H1 (cell line): ENCODE data around the gene BCKDHB. TPM values are rescaled to one million over a fixed set of nuclear protein-coding genes. Genes with fewer than 3 reads are reported as not detected.

Experiments used
- CTCF ChIA-PET: fragments of 300-600 bp; sonication (Branson Sonifier 250); formaldehyde crosslinking; loops from one replicate; lab custom pipeline; 2021; ENCODE audit not compliant: partially characterized antibody; lab: Charles Lee
- POLR2A ChIA-PET: fragments of 300-600 bp; sonication (Branson Sonifier 250); formaldehyde crosslinking; loops from one replicate; lab custom pipeline; 2021; ENCODE audit warnings: inconsistent platforms; ENCODE audit not compliant: partially characterized antibody; lab: Charles Lee
- DNase-seq, 2 experiments: peaks; one replicate each; pipeline versions ENCODE4 v3.0.0 to v3.0.0-alpha.2; 2010 to 2022; ENCODE audit warnings: low spot score in 2 of 2, low read depth in 1 of 2, mixed read lengths in 1 of 2
- FAIRE-seq: peaks from 2 replicates; lab custom pipeline; 2011; peaks lifted over from hg19 to GRCh38; lab: Jason Lieb, UNC
- H2AFZ ChIP-seq: 2 replicates; pipeline ENCODE4 v1.8.1; 2012; ENCODE audit warnings: low read length, inconsistent platforms
- H2AK5ac ChIP-seq: 2 replicates; pipeline ENCODE4 v1.6.1; 2013; ENCODE audit warnings: low read depth, low read length
- H2BK120ac ChIP-seq: replicated peaks from 2 replicates; pipeline ENCODE3; 2013; ENCODE audit warnings: low read depth, low read length, inconsistent platforms
- H2BK12ac ChIP-seq: 2 replicates; pipeline ENCODE4 v1.6.1; 2013; ENCODE audit warnings: low read depth, low read length
- H2BK15ac ChIP-seq: 2 replicates; pipeline ENCODE4 v1.6.1; 2013; ENCODE audit warnings: low read length
- H2BK20ac ChIP-seq: 2 replicates; pipeline ENCODE4 v1.6.1; 2013; ENCODE audit warnings: low read length
- H2BK5ac ChIP-seq: 2 replicates; pipeline ENCODE4 v1.6.1; 2013; ENCODE audit warnings: low read depth, low read length
- H3K14ac ChIP-seq: 2 replicates; pipeline ENCODE4 v1.6.1; 2013; ENCODE audit warnings: inconsistent platforms; ENCODE audit not compliant: insufficient read length
- H3K18ac ChIP-seq: 2 replicates; pipeline ENCODE4 v1.6.1; 2013; ENCODE audit warnings: low read length; ENCODE audit errors: extremely low read depth
- H3K23ac ChIP-seq: 2 replicates; pipeline ENCODE4 v1.6.1; 2013; ENCODE audit warnings: inconsistent platforms; ENCODE audit not compliant: insufficient read length
- H3K23me2 ChIP-seq: 2 replicates; pipeline ENCODE4 v1.6.1; 2013; ENCODE audit warnings: low read depth, low read length
- H3K27ac ChIP-seq: 2 replicates; pipeline ENCODE4 v1.6.1; 2011; ENCODE audit warnings: low read depth, low read length, inconsistent platforms
- H3K27me3 ChIP-seq, 4 experiments: replicated peaks in 1 of 4; 1 replicate in 1 of 4; 2 replicates in 3 of 4; pipeline versions ENCODE4 v1.6.1 to v1.8.1; 2011 to 2013; ENCODE audit warnings: low read length in 3 of 4, mild to moderate bottlenecking in 3 of 4, inconsistent platforms in 2 of 4, mixed read lengths in 2 of 4, moderate library complexity in 1 of 4; ENCODE audit not compliant: control insufficient read depth in 3 of 4, insufficient read depth in 3 of 4; ENCODE audit errors: extremely low read depth in 1 of 4
- H3K36me3 ChIP-seq, 4 experiments: 2 replicates each; pipeline versions ENCODE4 v1.6.1 to v1.8.1; 2011 to 2013; ENCODE audit warnings: mild to moderate bottlenecking in 4 of 4, low read length in 3 of 4, moderate library complexity in 2 of 4, control low read depth in 1 of 4, inconsistent platforms in 1 of 4; ENCODE audit not compliant: insufficient read depth in 4 of 4, control insufficient read depth in 2 of 4
- H3K4ac ChIP-seq: replicated peaks from 2 replicates; pipeline ENCODE3; 2013; ENCODE audit warnings: low read length, low read depth, mixed read lengths, inconsistent platforms; ENCODE audit not compliant: insufficient read length
- H3K4me1 ChIP-seq, 4 experiments: replicated peaks in 1 of 4; 1 replicate in 1 of 4; 2 replicates in 3 of 4; pipeline versions ENCODE4 v1.6.1 to v1.8.1; 2011 to 2013; ENCODE audit warnings: low read length in 3 of 4, inconsistent platforms in 2 of 4, mixed read lengths in 1 of 4; ENCODE audit not compliant: insufficient read depth in 4 of 4, control insufficient read depth in 3 of 4
- H3K4me2 ChIP-seq, 2 experiments: 2 replicates each; pipeline versions ENCODE4 v1.6.1 to v1.8.1; 2011 to 2013; ENCODE audit warnings: low read depth in 2 of 2, low read length in 2 of 2, control low read depth in 1 of 2, inconsistent platforms in 1 of 2, mild to moderate bottlenecking in 1 of 2; ENCODE audit not compliant: insufficient read depth in 1 of 2
- H3K4me3 ChIP-seq, 4 experiments: fragments of 200-600, 300-600 bp in 1 of 4; sonication (generic), shearing (Covaris generic), sonication (Bioruptor Twin) in 1 of 4; 2 replicates each; pipeline versions ENCODE4 v1.5.1 to v1.8.1; 2011 to 2016; ENCODE audit warnings: low read length in 4 of 4, low read depth in 3 of 4, control low read depth in 2 of 4, inconsistent platforms in 2 of 4, mild to moderate bottlenecking in 2 of 4, mixed read lengths in 1 of 4, moderate library complexity in 1 of 4; ENCODE audit not compliant: insufficient read depth in 2 of 4; ENCODE audit errors: extremely low read depth in 1 of 4
- H3K56ac ChIP-seq: replicated peaks from 2 replicates; pipeline ENCODE3; 2013; ENCODE audit warnings: low read depth, mild to moderate bottlenecking, mixed read lengths, low read length, inconsistent platforms; ENCODE audit not compliant: insufficient read length
- H3K79me1 ChIP-seq: 2 replicates; pipeline ENCODE4 v1.6.1; 2013; ENCODE audit warnings: low read depth, low read length, control low read depth
- H3K79me2 ChIP-seq, 2 experiments: 2 replicates each; pipeline versions ENCODE4 v1.6.1 to v1.8.1; 2012 to 2013; ENCODE audit warnings: low read length in 2 of 2, mild to moderate bottlenecking in 2 of 2, inconsistent platforms in 1 of 2; ENCODE audit not compliant: insufficient read depth in 2 of 2, control insufficient read depth in 1 of 2
- H3K9ac ChIP-seq, 4 experiments: replicated peaks in 1 of 4; 1 replicate in 1 of 4; 2 replicates in 3 of 4; pipeline versions ENCODE4 v1.6.1 to v1.8.1; 2011 to 2013; ENCODE audit warnings: low read depth in 3 of 4, low read length in 3 of 4, control low read depth in 2 of 4, mild to moderate bottlenecking in 2 of 4, moderate library complexity in 2 of 4, inconsistent platforms in 1 of 4; ENCODE audit errors: extremely low read depth in 1 of 4
- H3K9me3 ChIP-seq, 2 experiments: 2 replicates each; pipeline versions ENCODE4 v1.6.1 to v1.8.1; 2012 to 2013; ENCODE audit warnings: mild to moderate bottlenecking in 2 of 2, moderate library complexity in 2 of 2, control low read depth in 1 of 2, inconsistent platforms in 1 of 2, low read depth in 1 of 2, low read length in 1 of 2, mixed read lengths in 1 of 2; ENCODE audit not compliant: insufficient read depth in 2 of 2
- H4K20me1 ChIP-seq, 2 experiments: replicated peaks in 1 of 2; 2 replicates each; pipeline versions ENCODE3 to v1.8.1; 2011 to 2013; ENCODE audit warnings: inconsistent platforms in 2 of 2, low read length in 2 of 2, mild to moderate bottlenecking in 1 of 2; ENCODE audit not compliant: insufficient read depth in 2 of 2, control insufficient read depth in 1 of 2
- H4K5ac ChIP-seq: 2 replicates; pipeline ENCODE4 v1.6.1; 2013; ENCODE audit warnings: low read length, low read depth, mixed read lengths, inconsistent platforms; ENCODE audit not compliant: insufficient read length
- H4K8ac ChIP-seq: 2 replicates; pipeline ENCODE4 v1.8.0; 2013; ENCODE audit warnings: mild to moderate bottlenecking, moderate library complexity, low read length, inconsistent platforms; ENCODE audit not compliant: insufficient read depth; ENCODE audit errors: extremely low read depth
- H4K91ac ChIP-seq: replicated peaks from 2 replicates; pipeline ENCODE3; 2013; ENCODE audit warnings: low read length, mixed read lengths, inconsistent platforms; ENCODE audit not compliant: insufficient read length
- ATF3 ChIP-seq: IDR thresholded peaks from 2 replicates; pipeline ENCODE4 v1.6.1; 2011; ENCODE audit warnings: low read depth, mild to moderate bottlenecking, low read length; ENCODE audit not compliant: insufficient read depth
- BACH1 ChIP-seq: IDR thresholded peaks from 2 replicates; pipeline ENCODE4 v1.6.1; 2012; ENCODE audit warnings: low read length, improper control_type of control experiment
- CBX5 ChIP-seq: fragments of 300-800, 300-1000 bp; sonication (generic); IDR thresholded peaks from 2 replicates; pipeline ENCODE4 v1.7.1; 2016; ENCODE audit warnings: antibody characterized with exemption, low read length, low read depth
- CTCF ChIP-seq, 3 experiments: IDR thresholded peaks; 1 replicate in 2 of 3; 2 replicates in 1 of 3; pipeline versions ENCODE4 v1.5.1 to v1.6.1; 2011; ENCODE audit warnings: low read length in 3 of 3, mild to moderate bottlenecking in 3 of 3, inconsistent platforms in 2 of 3, low read depth in 1 of 3, moderate library complexity in 1 of 3; ENCODE audit not compliant: insufficient read depth in 1 of 3; ENCODE audit errors: control extremely low read depth in 1 of 3
- EGR1 ChIP-seq: IDR thresholded peaks from 2 replicates; pipeline ENCODE4 v1.6.1; 2011; ENCODE audit warnings: low read depth, low read length, borderline replicate concordance
- HDAC2 ChIP-seq, 2 experiments: fragments of 300-600 bp in 1 of 2; sonication (generic) in 1 of 2; IDR thresholded peaks; 2 replicates each; pipeline ENCODE4 v1.6.1; 2011 to 2012; ENCODE audit warnings: low read depth in 2 of 2, low read length in 2 of 2, mild to moderate bottlenecking in 2 of 2, moderate library complexity in 2 of 2, borderline replicate concordance in 1 of 2, inconsistent platforms in 1 of 2
- KDM4A ChIP-seq: IDR thresholded peaks from one replicate; pipeline ENCODE4 v1.7.1; 2012; ENCODE audit warnings: low read depth, mild to moderate bottlenecking, moderate library complexity, low read length, inconsistent platforms; ENCODE audit not compliant: severe bottlenecking
- RBBP5 ChIP-seq: IDR thresholded peaks from 2 replicates; pipeline ENCODE4 v1.7.1; 2012; ENCODE audit warnings: low read depth, mild to moderate bottlenecking, inconsistent platforms, low read length, moderate library complexity, borderline replicate concordance
- SRF ChIP-seq: IDR thresholded peaks from 2 replicates; pipeline ENCODE4 v1.6.1; 2011; ENCODE audit warnings: mild to moderate bottlenecking, low read depth, low read length, moderate library complexity
- TAF1 ChIP-seq: IDR thresholded peaks from 2 replicates; pipeline ENCODE4 v1.6.1; 2011; ENCODE audit warnings: mild to moderate bottlenecking, low read depth, low read length
- polyA plus RNA-seq, 7 experiments: library from polyadenylated mRNA; depleted of rRNA in 3 of 7; stranded (reverse) in 5 of 7; unstranded in 2 of 7; fragments of >200 nt in 5 of 7; fragments of 200-250 nt in 2 of 7; gene quantifications; 1 replicate in 5 of 7; 2 replicates in 1 of 7; 4 replicates in 1 of 7; pipeline versions ENCODE4 v1.2.1 to v1.2.3, GENCODE V29; 2011 to 2013; ENCODE audit warnings: missing spikeins in 2 of 7, mixed read lengths in 2 of 7
- total RNA-seq: library from RNA; stranded (reverse); fragmentation: NEBNext Ultra II Directional; extraction: Animal tissue kit (Norgen Biotek cat#: 25700); gene quantifications from 2 replicates; pipeline ENCODE4 v1.2.1, GENCODE V29; 2021
- TF ChIP-seq, protein P1 (sequence below): IDR thresholded peaks from 2 replicates; pipeline ENCODE4 v1.6.1; 2011; ENCODE audit warnings: low read length, improper control_type of control experiment

Gene BCKDHB
- total and polyA plus RNA-seq, 2 of the 8 experiments (the other 6 are each of a cell fraction or from before 2014, with no cell fraction given): 22.1 to 30.8 TPM

DNA sequence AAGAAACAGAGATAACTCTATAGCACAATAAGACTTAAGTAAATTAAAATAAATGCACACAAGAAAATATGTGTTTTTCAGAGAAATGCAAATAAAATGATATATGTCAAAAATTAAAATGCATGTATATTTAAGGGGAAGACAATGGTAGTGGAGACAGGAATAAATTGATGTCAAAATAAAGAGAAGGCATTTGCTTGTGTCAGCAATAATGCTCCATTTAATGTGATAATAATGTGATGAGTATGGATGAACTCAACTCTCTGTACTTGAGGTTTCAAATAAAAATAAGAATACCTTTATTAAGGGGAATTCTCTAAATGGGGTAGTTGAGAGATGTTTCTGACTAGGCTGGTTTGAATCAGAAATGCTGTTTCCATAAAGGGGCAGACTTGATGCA lies 45.7 kb upstream of the BCKDHB start:
- H3K4me3 ChIP-seq: no peak overlapping the region
- FAIRE-seq (no peak), DNase-seq (no peak)
- no peak overlapping the region for H3K4ac ChIP-seq
- no peaks in the 10 kb centered on the region for H3K4me1 ChIP-seq
- no peak overlapping the region for H3K27ac ChIP-seq
- no peak overlapping the region for H2BK20ac ChIP-seq
- no peaks in the 10 kb centered on the region for H3K79me1 ChIP-seq
- H4K5ac ChIP-seq: no peak overlapping the region
- H4K91ac ChIP-seq: no peak overlapping the region
- H3K9ac ChIP-seq: no peak overlapping the region
- H2BK120ac ChIP-seq: no peak overlapping the region
- H3K36me3 ChIP-seq: no peaks in the 10 kb centered on the region
- no peaks in the 10 kb centered on the region for H4K20me1 ChIP-seq
- H4K8ac ChIP-seq: no peak overlapping the region
- ChIA-PET CTCF (no interaction called here), POLR2A (no interaction called here)
- H3K9me3 ChIP-seq: no peaks in the 10 kb centered on the region
- no peaks in the 10 kb centered on the region for H3K27me3 ChIP-seq
- no peak overlapping the region for H3K4me2 ChIP-seq
- no peak overlapping the region for H2AK5ac ChIP-seq
- no peak overlapping the region for H2AFZ ChIP-seq
- no peaks in the 10 kb centered on the region for H3K23me2 ChIP-seq
- no peaks in the 10 kb centered on the region for H3K79me2 ChIP-seq
- H3K14ac ChIP-seq: no peak overlapping the region
- no peak overlapping the region for H3K56ac ChIP-seq
- H2BK12ac ChIP-seq: no peak overlapping the region
- no peak overlapping the region for H2BK5ac ChIP-seq
- no peak overlapping the region for H3K18ac ChIP-seq
- H3K23ac ChIP-seq: no peak overlapping the region
- no peak overlapping the region for H2BK15ac ChIP-seq
- no peak for TF ChIP-seq TAF1
- no peak for TF ChIP-seq CTCF (IDR thresholded peaks at IDR 0.05; ENCODE audit: control extremely low read depth in 1 of 3, insufficient read depth in 1 of 3, low read depth in 1 of 3, low read length in 3 of 3)
- no peak for TF ChIP-seq CBX5
- TF ChIP-seq ATF3: no peak
- TF ChIP-seq SRF: no peak
- no peak for TF ChIP-seq KDM4A
- TF ChIP-seq, protein P1, sequence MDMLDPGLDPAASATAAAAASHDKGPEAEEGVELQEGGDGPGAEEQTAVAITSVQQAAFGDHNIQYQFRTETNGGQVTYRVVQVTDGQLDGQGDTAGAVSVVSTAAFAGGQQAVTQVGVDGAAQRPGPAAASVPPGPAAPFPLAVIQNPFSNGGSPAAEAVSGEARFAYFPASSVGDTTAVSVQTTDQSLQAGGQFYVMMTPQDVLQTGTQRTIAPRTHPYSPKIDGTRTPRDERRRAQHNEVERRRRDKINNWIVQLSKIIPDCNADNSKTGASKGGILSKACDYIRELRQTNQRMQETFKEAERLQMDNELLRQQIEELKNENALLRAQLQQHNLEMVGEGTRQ: no peak
- no peak for TF ChIP-seq HDAC2 (IDR thresholded peaks at IDR 0.05; ENCODE audit: borderline replicate concordance in 1 of 2, low read depth in 2 of 2, low read length in 2 of 2)
- TF ChIP-seq RBBP5: no peak
- TF ChIP-seq BACH1: no peak
- no peak for TF ChIP-seq EGR1
